Neural progenitor cell (in vitro differentiated cells): ENCODE data around the gene IRS2. TPM values are rescaled to one million over a fixed set of nuclear protein-coding genes. Genes with fewer than 3 reads are reported as not detected.

Source experiments
- DNase-seq: peaks from one replicate; pipeline ENCODE4 v3.0.0-alpha.2; 2016; ENCODE audit warnings: low spot score
- H2AFZ ChIP-seq: fragments of 200-600 bp; sonication (generic); replicated peaks from 2 replicates; pipeline ENCODE4 v1.6.1; 2016; ENCODE audit warnings: antibody characterized with exemption
- H3F3A ChIP-seq: fragments of 200-600 bp; sonication (generic); 2 replicates; pipeline ENCODE4 v1.6.1; 2016; ENCODE audit warnings: antibody characterized with exemption, low read depth
- H3K27ac ChIP-seq: fragments of 200-600 bp; sonication (generic); 2 replicates; pipeline ENCODE4 v1.5.1; 2016; ENCODE audit warnings: mild to moderate bottlenecking
- H3K27me3 ChIP-seq: fragments of 200-600 bp; sonication (generic); 2 replicates; pipeline ENCODE4 v1.6.1; 2016; ENCODE audit warnings: mild to moderate bottlenecking, moderate library complexity
- H3K36me3 ChIP-seq: fragments of 200-600 bp; sonication (generic); 2 replicates; pipeline ENCODE4 v1.5.1; 2016
- H3K4me1 ChIP-seq: fragments of 200-600 bp; sonication (generic); 2 replicates; pipeline ENCODE4 v1.6.1; 2016; ENCODE audit warnings: mixed run types
- H3K4me2 ChIP-seq: fragments of 200-600 bp; sonication (generic); 2 replicates; pipeline ENCODE4 v1.6.1; 2016
- H3K4me3 ChIP-seq: fragments of 200-600 bp; sonication (generic); 2 replicates; pipeline ENCODE4 v1.5.1; 2016
- H3K79me2 ChIP-seq: fragments of 200-600 bp; sonication (generic); 2 replicates; pipeline ENCODE4 v1.6.1; 2016; ENCODE audit warnings: low read depth
- H3K9ac ChIP-seq: fragments of 200-600 bp; sonication (generic); 2 replicates; pipeline ENCODE4 v1.6.1; 2016
- H3K9me3 ChIP-seq: fragments of 200-600 bp; sonication (generic); 2 replicates; pipeline ENCODE4 v1.5.1; 2016; ENCODE audit warnings: low read depth
- H4K20me1 ChIP-seq: fragments of 200-600 bp; sonication (generic); 2 replicates; pipeline ENCODE4 v1.6.1; 2016; ENCODE audit warnings: low read depth
- H3K27ac Mint-ChIP-seq: 3 replicates; pipeline ENCODE4 v1.8.0; 2021; ENCODE audit warnings: mixed read lengths
- H3K27me3 Mint-ChIP-seq: 2 replicates; pipeline ENCODE4 v1.8.0; 2022; ENCODE audit warnings: low read depth, mild to moderate bottlenecking, inconsistent platforms, moderate library complexity, mixed read lengths; ENCODE audit not compliant: insufficient read depth
- H3K36me3 Mint-ChIP-seq: 3 replicates; pipeline ENCODE4 v1.8.0; 2021; ENCODE audit warnings: mixed read lengths
- H3K4me1 Mint-ChIP-seq: 3 replicates; pipeline ENCODE4 v1.8.0; 2021; ENCODE audit warnings: mixed read lengths
- H3K4me3 Mint-ChIP-seq: 3 replicates; pipeline ENCODE4 v1.8.0; 2021; ENCODE audit warnings: mild to moderate bottlenecking, moderate library complexity, mixed read lengths
- H3K9me3 Mint-ChIP-seq: 3 replicates; pipeline ENCODE4 v1.8.0; 2020; ENCODE audit warnings: mixed read lengths
- EZH2 ChIP-seq: fragments of 200-600 bp; sonication (generic); IDR thresholded peaks from 2 replicates; pipeline ENCODE4 v1.6.1; 2017; ENCODE audit warnings: antibody characterized with exemption, mild to moderate bottlenecking, moderate library complexity
- EZH2phosphoT487 ChIP-seq: fragments of 200-600 bp; sonication (generic); IDR thresholded peaks from 2 replicates; pipeline ENCODE4 v1.6.1; 2017; ENCODE audit warnings: antibody characterized with exemption
- total RNA-seq: library from RNA; depleted of rRNA; stranded (reverse); fragments of >200 nt; gene quantifications from 2 replicates; pipeline ENCODE4 v1.2.3, GENCODE V29; 2015; ENCODE audit warnings: low replicate concordance
- TF ChIP-seq, protein P1 (sequence below): fragments of 200-600 bp; sonication (generic); IDR thresholded peaks from 2 replicates; pipeline ENCODE4 v1.5.1; 2017; ENCODE audit warnings: antibody characterized with exemption, mild to moderate bottlenecking

IRS2 gene
- total RNA-seq, 1 donor from 2014 or later, result 4.2 TPM

- no peak overlapping the region for H3K27ac Mint-ChIP-seq
- Histone ChIP-seq H3F3A (no peaks in the 10 kb centered on the region), H3K9me3 (no peaks in the 10 kb centered on the region), H3K9ac (no peak overlapping the region), H3K36me3 (no peaks in the 10 kb centered on the region), H4K20me1 (no peaks in the 10 kb centered on the region), H3K4me1 (no peaks in the 10 kb centered on the region), H3K79me2 (no peaks in the 10 kb centered on the region), H2AFZ (no peak overlapping the region), H3K4me3 (no peak overlapping the region), H3K27me3 (no peaks in the 10 kb centered on the region), H3K4me2 (no peak overlapping the region), H3K27ac (no peak overlapping the region)
- no peaks in the 10 kb centered on the region for H3K36me3 Mint-ChIP-seq
- TF ChIP-seq EZH2, result no peak
- no peak for TF ChIP-seq EZH2phosphoT487
- TF ChIP-seq, protein P1, sequence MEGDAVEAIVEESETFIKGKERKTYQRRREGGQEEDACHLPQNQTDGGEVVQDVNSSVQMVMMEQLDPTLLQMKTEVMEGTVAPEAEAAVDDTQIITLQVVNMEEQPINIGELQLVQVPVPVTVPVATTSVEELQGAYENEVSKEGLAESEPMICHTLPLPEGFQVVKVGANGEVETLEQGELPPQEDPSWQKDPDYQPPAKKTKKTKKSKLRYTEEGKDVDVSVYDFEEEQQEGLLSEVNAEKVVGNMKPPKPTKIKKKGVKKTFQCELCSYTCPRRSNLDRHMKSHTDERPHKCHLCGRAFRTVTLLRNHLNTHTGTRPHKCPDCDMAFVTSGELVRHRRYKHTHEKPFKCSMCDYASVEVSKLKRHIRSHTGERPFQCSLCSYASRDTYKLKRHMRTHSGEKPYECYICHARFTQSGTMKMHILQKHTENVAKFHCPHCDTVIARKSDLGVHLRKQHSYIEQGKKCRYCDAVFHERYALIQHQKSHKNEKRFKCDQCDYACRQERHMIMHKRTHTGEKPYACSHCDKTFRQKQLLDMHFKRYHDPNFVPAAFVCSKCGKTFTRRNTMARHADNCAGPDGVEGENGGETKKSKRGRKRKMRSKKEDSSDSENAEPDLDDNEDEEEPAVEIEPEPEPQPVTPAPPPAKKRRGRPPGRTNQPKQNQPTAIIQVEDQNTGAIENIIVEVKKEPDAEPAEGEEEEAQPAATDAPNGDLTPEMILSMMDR, result no peak
- peaks cover 11% of the 10 kb centered on the region for H3K4me1 Mint-ChIP-seq
- no peak for DNase-seq
- no peaks in the 10 kb centered on the region for H3K9me3 Mint-ChIP-seq
- no peaks in the 10 kb centered on the region for H3K27me3 Mint-ChIP-seq
- H3K4me3 Mint-ChIP-seq, result no peak overlapping the region
These were observed 30.4 kb upstream of the IRS2 start for GRCh38 chr13:109816808-109817203.

GRCh38 chr13:109816112-109816807, 29.9 kb upstream of the IRS2 start:
- Mint-ChIP-seq H3K27ac (no peak overlapping the region), H3K4me1 (peaks cover 9% of the 10 kb centered on the region), H3K9me3 (no peaks in the 10 kb centered on the region), H3K4me3 (no peak overlapping the region), H3K36me3 (no peaks in the 10 kb centered on the region), H3K27me3 (no peaks in the 10 kb centered on the region)
- Histone ChIP-seq H2AFZ (no peak overlapping the region), H3K4me2 (no peak overlapping the region), H4K20me1 (no peaks in the 10 kb centered on the region), H3K27me3 (no peaks in the 10 kb centered on the region), H3K27ac (no peak overlapping the region), H3K79me2 (no peaks in the 10 kb centered on the region), H3K4me1 (no peaks in the 10 kb centered on the region), H3K36me3 (no peaks in the 10 kb centered on the region), H3K9me3 (no peaks in the 10 kb centered on the region), H3F3A (no peaks in the 10 kb centered on the region), H3K4me3 (no peak overlapping the region), H3K9ac (no peak overlapping the region)
- DNase-seq, result no peak
- TF ChIP-seq, protein P1, result no peak
- TF ChIP-seq EZH2 (no peak), EZH2phosphoT487 (no peak)

- no peak for DNase-seq
These were observed 29.3 kb upstream of the IRS2 start for GRCh38 chr13:109815651-109816050.

More at GRCh38 chr13:109815651-109816050, 29.3 kb upstream of the IRS2 start:
- Histone ChIP-seq H3K79me2 (no peaks in the 10 kb centered on the region), H3K27me3 (no peaks in the 10 kb centered on the region), H3K9me3 (no peaks in the 10 kb centered on the region), H2AFZ (no peak overlapping the region), H3K4me1 (no peaks in the 10 kb centered on the region), H3K27ac (no peak overlapping the region), H3F3A (no peaks in the 10 kb centered on the region), H3K9ac (no peak overlapping the region), H4K20me1 (no peaks in the 10 kb centered on the region), H3K4me3 (no peak overlapping the region), H3K4me2 (no peak overlapping the region), H3K36me3 (no peaks in the 10 kb centered on the region)
- TF ChIP-seq, protein P1, result no peak
- TF ChIP-seq EZH2, result no peak
- no peak for TF ChIP-seq EZH2phosphoT487
- H3K4me1 Mint-ChIP-seq, result peaks cover 7% of the 10 kb centered on the region
- peaks cover 2% of the 10 kb centered on the region for H3K27me3 Mint-ChIP-seq
- no peaks in the 10 kb centered on the region for H3K36me3 Mint-ChIP-seq
- H3K27ac Mint-ChIP-seq, result no peak overlapping the region
- H3K4me3 Mint-ChIP-seq, result no peak overlapping the region
- H3K9me3 Mint-ChIP-seq, result no peaks in the 10 kb centered on the region
